Measurements from ENCODE around the gene ZNF518B.

- TF ChIP-seq ZNF274 (IDR thresholded peaks at IDR 0.05; ENCODE audit: low read depth, low read length) (no peak), CTCF (IDR thresholded peaks at IDR 0.05 in 2 of 3, conservative IDR thresholded peaks at IDR 0.05 in 1 of 3; ENCODE audit: borderline replicate concordance in 1 of 3, insufficient read depth in 1 of 3, low read depth in 2 of 3, low read length in 2 of 3) (no peak), EZH2phosphoT487 (IDR thresholded peaks at IDR 0.05; ENCODE audit: borderline replicate concordance) (no peak), SRF (IDR thresholded peaks at IDR 0.05; ENCODE audit: low read depth) (no peak), CEBPB (IDR thresholded peaks at IDR 0.05; ENCODE audit: low read depth) (no peak), EZH2 (IDR thresholded peaks at IDR 0.05) (no peak)
These were observed 51.6 kb downstream of the ZNF518B start for GRCh38 chr4:10405672-10406071.
